HG03565 (cell line): ENCODE results near the gene ANKRD13C.

Experiments used
- ATAC-seq: cut with Tn5 transposase; IDR thresholded peaks from one replicate; pipeline ENCODE4 v1.9.1; 2021; ENCODE audit warnings: mild to moderate bottlenecking, moderate library complexity; ENCODE audit not compliant: unreplicated experiment

ANKRD13C gene

DNA sequence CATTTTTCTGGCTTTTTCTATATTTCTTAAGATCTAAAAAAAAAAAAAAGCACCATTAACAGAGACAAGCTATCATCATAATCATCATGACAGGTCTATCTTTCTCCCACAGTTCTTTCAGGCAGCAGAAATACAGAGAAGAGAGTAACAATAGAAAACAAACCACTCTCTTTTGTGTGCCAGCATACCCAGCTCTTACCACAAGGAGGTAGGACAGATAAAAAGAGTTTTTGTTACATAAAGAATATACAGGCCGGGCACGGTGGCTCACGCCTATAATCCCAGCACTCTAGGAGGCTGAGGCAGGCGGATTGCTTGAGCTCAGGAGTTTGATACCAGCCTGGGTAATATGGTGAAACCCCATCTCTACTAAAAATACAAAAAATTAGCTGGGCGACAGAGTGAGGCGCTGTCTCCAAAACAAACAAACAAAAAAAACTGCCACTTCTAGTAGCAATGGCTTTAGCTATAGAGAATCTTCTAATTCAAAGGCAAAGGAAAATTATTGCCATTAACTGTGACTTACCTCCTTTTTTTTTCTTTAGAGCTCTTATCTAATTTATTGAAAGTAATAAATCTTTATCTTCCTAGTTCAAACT is 39.7 kb downstream of the ANKRD13C start:
- ATAC-seq, result no peak

GRCh38 chr1:70311369-70311768 is 43.2 kb downstream of the ANKRD13C start:
- ATAC-seq, result no peak

DNA sequence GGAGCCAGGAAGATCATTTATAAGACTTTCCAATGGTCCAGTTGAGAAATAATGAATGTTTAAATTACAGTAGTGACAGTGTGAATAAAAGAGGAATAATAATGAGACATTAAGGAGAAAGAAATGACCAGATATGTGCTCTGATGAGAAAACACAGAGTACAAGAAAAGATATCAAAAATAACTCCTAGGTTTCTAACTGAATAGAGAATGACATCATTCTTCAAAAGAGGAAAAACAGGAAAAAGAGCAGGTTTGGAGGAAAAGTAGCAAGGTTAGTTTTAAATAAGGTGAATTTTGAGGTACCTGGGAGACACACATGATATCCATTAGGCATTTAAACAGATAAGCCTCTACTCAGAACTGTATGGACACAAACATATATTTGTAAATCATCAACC is 55.0 kb downstream of the ANKRD13C start:
- no peak for ATAC-seq

DNA sequence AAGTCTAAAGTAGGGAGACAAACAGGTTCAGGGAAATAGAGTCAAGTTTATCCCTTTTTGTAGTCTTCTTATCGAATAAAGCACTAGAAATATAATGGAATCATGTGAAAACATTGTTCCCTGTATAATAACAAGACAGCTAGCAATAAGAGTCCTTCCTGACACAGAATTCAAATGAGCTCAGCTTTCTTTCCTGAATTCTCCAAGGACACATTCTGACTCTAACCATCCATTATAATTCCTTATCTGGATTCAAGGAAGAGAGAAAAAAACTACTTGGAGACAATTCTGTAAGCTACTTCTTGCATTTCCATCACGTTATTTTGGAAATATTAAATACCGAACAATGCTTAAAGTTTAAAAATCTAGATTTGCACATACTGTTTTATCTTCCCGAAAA is 58.8 kb downstream of the ANKRD13C start:
- no peak for ATAC-seq

GRCh38 chr1:70293186-70293843 is 61.2 kb downstream of the ANKRD13C start:
- ATAC-seq, result no peak

GRCh38 chr1:70290218-70290617 is 64.3 kb downstream of the ANKRD13C start:
- ATAC-seq, result no peak

- no peak for ATAC-seq
Observed at GRCh38 chr1:70288166-70288565, 66.4 kb downstream of the ANKRD13C start.

GRCh38 chr1:70286453-70286852 is 68.1 kb downstream of the ANKRD13C start:
- no peak for ATAC-seq

DNA sequence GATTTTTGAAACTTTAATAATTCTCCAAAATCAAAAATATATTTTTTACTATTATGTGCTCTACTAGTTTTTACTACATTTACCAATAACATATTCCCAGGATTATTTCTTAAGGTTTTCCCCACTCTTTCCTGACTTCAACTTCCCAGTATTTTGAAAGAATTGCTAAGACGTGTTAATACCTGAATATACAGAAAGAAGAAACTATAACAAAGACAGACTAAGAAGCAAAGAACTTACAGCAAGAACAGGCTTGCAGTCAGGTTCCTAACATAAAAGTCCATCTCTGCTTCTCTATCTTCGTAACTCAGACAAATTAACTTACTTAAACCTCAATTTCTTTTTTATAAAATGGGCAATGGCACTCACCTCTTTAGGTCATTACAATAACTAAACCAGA is 70.2 kb downstream of the ANKRD13C start:
- no peak for ATAC-seq

- ATAC-seq, result no peak
Observed at GRCh38 chr1:70278710-70279109, 75.8 kb downstream of the ANKRD13C start.

DNA sequence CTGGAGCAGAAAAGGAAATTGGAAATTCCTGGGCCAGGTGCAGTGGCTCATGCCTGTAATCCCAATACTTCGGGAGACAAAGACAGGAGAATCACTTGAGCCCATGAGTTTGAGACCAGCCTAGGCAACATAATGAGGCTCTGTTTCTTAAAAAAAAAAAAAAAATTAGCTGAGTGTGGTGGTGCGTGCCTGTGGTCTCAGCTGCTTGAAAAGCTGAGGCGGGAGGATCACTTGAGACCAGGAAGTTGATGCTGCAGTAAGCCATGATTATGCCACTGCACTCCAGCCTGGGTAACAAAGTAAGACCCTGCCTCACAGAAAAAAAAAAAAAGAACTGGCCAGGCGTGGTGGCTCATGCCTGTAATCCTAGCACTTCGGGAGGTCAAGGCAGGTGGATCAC is 76.6 kb downstream of the ANKRD13C start:
- no peak for ATAC-seq

DNA sequence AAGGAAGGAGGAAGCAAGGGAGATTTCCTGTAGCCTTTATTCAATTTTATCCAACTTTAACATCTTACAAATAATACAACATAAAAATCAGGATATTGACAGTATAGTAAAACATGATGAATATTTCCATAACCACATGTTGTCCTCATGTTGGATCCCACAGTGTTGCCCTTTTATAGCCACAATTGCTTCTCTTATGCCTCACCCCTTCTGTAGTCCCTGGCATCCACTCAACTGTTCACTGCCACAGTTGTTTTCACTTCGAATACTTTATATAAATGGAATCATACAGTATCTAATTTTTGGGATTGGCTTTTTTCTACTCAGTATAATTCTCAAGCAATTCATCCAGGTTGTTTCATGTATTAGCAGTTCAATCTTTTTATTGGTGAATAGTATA is 88.6 kb downstream of the ANKRD13C start:
- ATAC-seq, result no peak

DNA sequence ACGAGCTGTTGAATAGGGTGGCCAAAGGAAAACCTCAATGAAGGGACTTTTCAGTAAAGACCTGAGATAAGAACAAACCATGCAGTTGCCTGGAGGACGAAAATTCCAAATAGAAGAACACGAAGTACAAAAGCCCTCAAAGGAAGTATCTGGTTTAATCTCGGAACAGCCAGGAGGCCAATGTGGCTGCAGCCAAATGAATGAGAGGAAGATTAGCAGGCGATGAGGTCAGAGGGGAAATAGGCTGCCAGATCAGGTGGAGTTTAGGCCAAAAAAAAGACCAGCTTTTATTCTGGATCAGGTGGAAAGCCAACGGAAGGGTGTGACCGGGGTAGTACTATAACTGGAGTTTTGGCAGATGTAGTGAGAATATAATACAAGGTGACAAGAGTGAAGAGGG is 89.7 kb downstream of the ANKRD13C start:
- no peak for ATAC-seq

DNA sequence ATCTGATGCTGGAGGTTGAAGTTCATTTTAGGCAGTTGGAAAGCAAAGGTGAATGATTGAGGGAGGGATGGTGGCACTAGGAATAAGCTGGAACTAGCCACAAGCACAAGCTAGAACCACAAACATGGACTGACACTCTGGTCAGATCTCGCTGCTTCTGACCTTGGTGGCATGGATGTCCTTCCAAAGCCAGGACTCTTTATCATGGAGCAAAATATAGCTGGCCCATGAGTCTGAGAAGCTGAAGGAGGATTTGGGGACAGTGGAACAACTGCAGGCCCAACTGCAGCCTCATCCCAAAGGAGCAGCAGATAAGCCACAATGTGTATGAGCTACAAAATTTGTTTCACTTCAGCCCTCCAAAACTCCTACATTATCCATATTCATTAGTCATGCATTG is 97.9 kb downstream of the ANKRD13C start:
- ATAC-seq, result no peak

DNA sequence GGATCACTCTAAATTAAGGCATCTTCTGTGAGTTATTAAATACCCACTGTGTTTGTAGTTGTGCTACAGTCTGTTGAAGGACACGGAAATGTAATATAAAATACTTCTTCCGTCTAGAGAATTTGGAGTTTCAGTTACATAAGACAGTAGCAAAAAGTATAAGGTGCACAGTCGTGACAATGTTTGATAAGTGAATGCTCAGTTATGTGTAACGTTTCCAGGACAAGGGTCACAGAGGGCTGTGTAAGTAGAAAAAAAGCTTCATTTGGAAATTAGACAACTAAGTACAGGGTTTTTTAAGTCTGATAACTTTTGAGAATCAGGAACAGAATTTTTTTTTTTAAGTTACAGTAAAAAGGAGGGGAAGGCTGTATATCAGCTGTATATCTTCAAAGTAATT is 105.8 kb downstream of the ANKRD13C start:
- no peak for ATAC-seq

GRCh38 chr1:70247768-70248167 is 106.8 kb downstream of the ANKRD13C start:
- ATAC-seq, result no peak

GRCh38 chr1:70247122-70247521 is 107.4 kb downstream of the ANKRD13C start:
- ATAC-seq, result no peak

- ATAC-seq, result no peak
Observed at GRCh38 chr1:70239940-70240339, 114.6 kb downstream of the ANKRD13C start.

DNA sequence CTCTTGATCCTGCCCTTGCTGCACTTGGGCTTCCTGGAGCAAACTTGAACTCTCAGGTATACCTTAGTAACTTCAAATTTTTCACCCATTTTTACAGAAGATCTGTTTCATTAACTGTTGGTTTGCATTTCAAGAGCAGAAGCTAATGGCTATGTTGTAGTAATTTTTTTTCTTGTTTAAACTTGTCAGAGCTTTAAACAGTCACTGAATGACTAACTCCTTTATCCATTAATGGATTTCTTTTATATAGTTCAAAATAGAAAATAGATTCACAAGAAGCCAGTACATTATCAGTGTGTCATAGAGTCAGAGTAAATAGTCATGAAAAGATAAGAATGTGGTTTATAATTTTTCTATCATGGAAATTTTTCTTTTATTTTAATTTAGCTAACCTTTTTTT is 119.8 kb downstream of the ANKRD13C start:
- ATAC-seq, result no peak

GRCh38 chr1:70231475-70231874 is 123.0 kb downstream of the ANKRD13C start:
- no peak for ATAC-seq

DNA sequence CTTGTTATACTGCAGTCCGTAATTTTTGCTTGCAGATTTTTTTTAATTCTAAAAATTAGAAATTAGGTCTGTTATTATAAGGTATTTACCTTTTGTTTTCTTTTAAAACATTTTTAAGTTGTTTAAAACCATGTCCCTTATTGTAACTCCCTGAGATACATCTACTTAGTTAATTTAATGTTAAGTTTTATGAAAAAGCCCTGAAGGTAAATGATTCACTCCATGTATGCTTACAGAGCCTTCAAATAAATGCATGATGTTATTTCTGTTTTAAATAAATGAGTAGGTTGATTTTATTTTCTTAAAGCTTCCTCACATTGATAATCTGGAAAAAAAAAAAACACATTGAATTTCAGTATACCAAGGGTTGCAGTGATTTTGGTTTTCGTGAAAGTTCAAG is 125.9 kb downstream of the ANKRD13C start:
- ATAC-seq, result no peak

DNA sequence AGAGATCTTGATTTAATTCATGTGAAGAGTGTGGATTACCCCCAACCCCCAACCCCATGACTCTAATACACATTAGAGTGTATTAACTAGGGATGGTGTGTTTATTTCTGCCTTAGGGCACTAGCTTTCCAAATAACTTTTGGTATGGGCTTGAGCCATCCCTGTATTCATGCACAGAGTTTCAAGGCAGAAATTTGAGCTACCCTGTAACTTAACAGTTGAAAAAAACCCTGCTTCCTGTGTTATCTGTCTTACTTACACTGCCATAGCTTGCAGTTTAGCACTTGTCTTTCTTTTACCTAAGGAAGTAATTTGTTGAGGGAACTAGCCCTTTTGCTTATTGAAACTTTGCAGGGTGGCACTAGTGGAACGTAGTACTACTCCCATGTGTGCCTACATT is 127.1 kb downstream of the ANKRD13C start:
- ATAC-seq, result peak; percentile 55

DNA sequence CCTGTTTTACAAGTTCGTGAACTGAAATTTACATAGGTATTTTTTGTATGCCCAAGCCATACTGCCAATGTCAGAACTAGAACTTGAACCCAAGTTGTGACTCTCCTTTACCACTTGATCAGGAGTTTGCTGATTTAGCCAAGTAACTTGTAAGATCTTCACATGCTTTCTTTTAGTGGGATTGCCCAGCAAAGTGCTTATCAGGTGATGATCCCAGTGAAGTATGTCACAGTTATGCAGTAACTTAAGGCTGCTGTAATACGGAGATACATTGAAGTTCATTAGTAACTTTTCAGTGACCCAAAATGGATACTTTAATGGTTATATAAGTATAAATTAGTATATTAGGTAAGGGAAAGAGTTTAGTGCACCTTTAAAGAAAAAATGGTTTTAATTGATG is 129.6 kb downstream of the ANKRD13C start:
- ATAC-seq, result no peak
